Aorta (tissue), 5 donors: Measurements from ENCODE around the gene NRAP. TPM values are rescaled to one million over a fixed set of nuclear protein-coding genes. Genes with fewer than 3 reads are reported as not detected.

Source experiments
- ATAC-seq: fragments of 200-7000 bp; cut with Tn5 transposase; one replicate; pipeline ENCODE4 v1.9.1; 2022; ENCODE audit warnings: moderate library complexity; ENCODE audit not compliant: low FRiP score
- DNase-seq, 2 donors: peaks; one replicate each; pipeline ENCODE4 v3.0.0-alpha.2; 2020
- H3K27ac ChIP-seq, 2 donors: one replicate each; pipeline ENCODE4 v1.5.1; 2013; ENCODE audit warnings: low read length in 2 of 2, mild to moderate bottlenecking in 2 of 2, moderate library complexity in 2 of 2, control low read depth in 1 of 2, inconsistent platforms in 1 of 2, low read depth in 1 of 2
- H3K27me3 ChIP-seq, 2 donors: one replicate each; pipeline ENCODE4 v1.6.1; 2013; ENCODE audit warnings: control low read depth in 1 of 2, low read length in 1 of 2, mild to moderate bottlenecking in 1 of 2, moderate library complexity in 1 of 2; ENCODE audit not compliant: insufficient read depth in 2 of 2, control insufficient read depth in 1 of 2
- H3K36me3 ChIP-seq, 2 donors: one replicate each; pipeline ENCODE4 v1.6.1; 2013; ENCODE audit warnings: control low read depth in 1 of 2, low read length in 1 of 2, mild to moderate bottlenecking in 1 of 2; ENCODE audit not compliant: insufficient read depth in 2 of 2, control insufficient read depth in 1 of 2
- H3K4me1 ChIP-seq, 2 donors: one replicate each; pipeline ENCODE4 v1.6.1; 2013; ENCODE audit warnings: low read length in 2 of 2, control low read depth in 1 of 2, mild to moderate bottlenecking in 1 of 2, moderate library complexity in 1 of 2; ENCODE audit not compliant: insufficient read depth in 2 of 2, control insufficient read depth in 1 of 2
- H3K4me3 ChIP-seq, 2 donors: one replicate each; pipeline ENCODE4 v1.5.1; 2013; ENCODE audit warnings: low read length in 2 of 2, control low read depth in 1 of 2, mild to moderate bottlenecking in 1 of 2
- H3K9me3 ChIP-seq: one replicate; pipeline ENCODE4 v1.6.1; 2013; ENCODE audit warnings: mild to moderate bottlenecking, low read length; ENCODE audit not compliant: control insufficient read depth
- WGBS, 2 donors: extraction: QIAGEN DNeasy Blood & Tissue Kit; methylation state at CpG; one replicate each; pipeline ENCODE4 v1.1.7; 2013; 5-methylcytosine and 5-hydroxymethylcytosine counted together
- intact Hi-C, 2 donors: fragments of 100-400 bp; cut with DNase I; formaldehyde crosslinking; loops; one replicate each; pipeline versions ENCODE4 v1.14.2 to v1.15.0; 2022
- polyA plus RNA-seq, 2 donors: library from polyadenylated mRNA; stranded (reverse); fragments of 200-250 nt; gene quantifications; one replicate each; pipeline ENCODE4 v1.2.3, GENCODE V29; 2013
- total RNA-seq, 2 donors: library from RNA; stranded (reverse); fragmentation: NEBNext Ultra II Directional; extraction: Animal tissue kit (Norgen Biotek cat#: 25700); gene quantifications; one replicate each; pipeline ENCODE4 v1.2.1, GENCODE V29; 2021
- donor health status: healthy with polysubstance abuse.
- donor health status: Bipolar disorder and iron deficiency.
- donor health status: DM: no; HTN: no; CAD: no.
- donor health status: DM: no; HTN: no; CAD: no.
- donor health status: DM: yes; HTN: yes; CAD: no.

NRAP gene
- total and polyA plus RNA-seq, 4 donors = 0.03 to 0.88 TPM; not detected in 2

GRCh38 chr10:113650172-113650571 lies 13.7 kb downstream of the NRAP start:
- H3K27me3 ChIP-seq = no peaks in the 10 kb centered on the region
- no peaks in the 10 kb centered on the region for H3K9me3 ChIP-seq
- no peak overlapping the region for H3K4me3 ChIP-seq
- no peak overlapping the region for H3K27ac ChIP-seq
- no peak for ATAC-seq
- intact Hi-C loops = no loop called here
- no peaks in the 10 kb centered on the region for H3K4me1 ChIP-seq
- no peak for DNase-seq
- no peaks in the 10 kb centered on the region for H3K36me3 ChIP-seq
- WGBS, 2 donors = 98% methylated on average over 2 of the region's 2 CpGs

- H3K36me3 ChIP-seq = no peaks in the 10 kb centered on the region
- intact Hi-C loops = no loop called here
- H3K4me1 ChIP-seq = peaks cover 2 to 4% of the 10 kb centered on the region in 2 donors
- 8 to 14% methylated on average over 3 of the region's 3 CpGs for WGBS, 2 donors
- H3K27me3 ChIP-seq = no peaks in the 10 kb centered on the region
- DNase-seq (no peak), ATAC-seq (no peak)
- no peak overlapping the region for H3K4me3 ChIP-seq
- H3K9me3 ChIP-seq = no peaks in the 10 kb centered on the region
- H3K27ac ChIP-seq = peak overlapping the region in 1 of 2 donors; percentile 62
These were observed 15.4 kb downstream of the NRAP start for GRCh38 chr10:113648478-113648877.

GRCh38 chr10:113647812-113648211 lies 16.0 kb downstream of the NRAP start:
- DNase-seq (no peak), ATAC-seq (no peak)
- Histone ChIP-seq H3K4me1 (peaks cover 2 to 4% of the 10 kb centered on the region in 2 donors), H3K27me3 (no peaks in the 10 kb centered on the region), H3K27ac (peak overlapping the region in 1 of 2 donors; percentile 6), H3K4me3 (no peak overlapping the region), H3K9me3 (no peaks in the 10 kb centered on the region), H3K36me3 (no peaks in the 10 kb centered on the region)
- intact Hi-C loops = no loop called here
- 30 to 31% methylated on average over 3 of the region's 3 CpGs for WGBS, 2 donors

DNA sequence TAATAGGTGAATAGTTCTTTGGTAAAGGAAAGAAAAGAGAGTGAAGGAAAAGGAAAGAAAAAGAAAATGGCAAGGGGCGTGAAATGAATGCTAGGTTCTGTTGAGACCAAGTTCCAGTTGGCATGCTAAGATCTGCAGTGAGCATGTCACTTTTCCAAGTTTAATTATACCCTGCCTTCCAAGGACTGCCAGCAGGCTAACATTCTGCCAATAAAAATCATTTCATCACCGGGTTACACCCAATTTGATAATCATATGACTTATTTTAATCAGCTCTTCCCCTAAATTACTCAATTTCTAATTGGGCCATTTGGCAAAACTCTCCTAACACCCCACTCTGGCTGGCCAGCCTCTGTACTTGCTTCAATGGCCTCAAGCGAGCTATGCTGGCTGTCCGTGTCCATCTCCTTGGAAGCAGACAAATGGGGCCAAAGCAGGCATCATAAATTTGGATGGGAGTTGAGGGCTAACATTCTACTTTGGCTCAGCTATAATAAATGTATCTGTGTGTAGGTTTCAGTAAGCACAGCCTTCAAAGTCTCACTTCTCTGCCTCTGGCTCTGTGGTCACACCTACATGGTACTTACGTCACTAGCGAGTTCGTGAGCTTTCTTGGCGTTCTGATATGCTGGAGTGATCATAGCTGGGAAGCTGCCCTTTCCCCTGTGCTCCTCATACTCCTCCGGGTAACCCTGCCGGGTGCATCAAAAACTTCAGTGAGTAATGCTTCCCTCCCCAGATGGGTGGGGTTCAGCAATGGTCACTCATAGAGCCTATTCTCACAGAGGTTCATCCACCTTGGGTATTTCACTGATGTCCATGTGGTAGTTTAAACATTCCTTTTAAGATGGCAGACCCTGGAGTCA lies 17.3 kb downstream of the NRAP start:
- H3K27ac ChIP-seq = peak overlapping the region in 1 of 2 donors; percentile 78
- H3K4me3 ChIP-seq = no peak overlapping the region
- DNase-seq = no peak
- intact Hi-C loops = no loop called here
- peaks cover 2 to 4% of the 10 kb centered on the region in 2 donors for H3K4me1 ChIP-seq
- H3K36me3 ChIP-seq = no peaks in the 10 kb centered on the region
- ATAC-seq = peak; percentile 76
- no peaks in the 10 kb centered on the region for H3K9me3 ChIP-seq
- 53 to 56% methylated on average over 10 of the region's 10 CpGs for WGBS, 2 donors
- H3K27me3 ChIP-seq = no peaks in the 10 kb centered on the region

DNA sequence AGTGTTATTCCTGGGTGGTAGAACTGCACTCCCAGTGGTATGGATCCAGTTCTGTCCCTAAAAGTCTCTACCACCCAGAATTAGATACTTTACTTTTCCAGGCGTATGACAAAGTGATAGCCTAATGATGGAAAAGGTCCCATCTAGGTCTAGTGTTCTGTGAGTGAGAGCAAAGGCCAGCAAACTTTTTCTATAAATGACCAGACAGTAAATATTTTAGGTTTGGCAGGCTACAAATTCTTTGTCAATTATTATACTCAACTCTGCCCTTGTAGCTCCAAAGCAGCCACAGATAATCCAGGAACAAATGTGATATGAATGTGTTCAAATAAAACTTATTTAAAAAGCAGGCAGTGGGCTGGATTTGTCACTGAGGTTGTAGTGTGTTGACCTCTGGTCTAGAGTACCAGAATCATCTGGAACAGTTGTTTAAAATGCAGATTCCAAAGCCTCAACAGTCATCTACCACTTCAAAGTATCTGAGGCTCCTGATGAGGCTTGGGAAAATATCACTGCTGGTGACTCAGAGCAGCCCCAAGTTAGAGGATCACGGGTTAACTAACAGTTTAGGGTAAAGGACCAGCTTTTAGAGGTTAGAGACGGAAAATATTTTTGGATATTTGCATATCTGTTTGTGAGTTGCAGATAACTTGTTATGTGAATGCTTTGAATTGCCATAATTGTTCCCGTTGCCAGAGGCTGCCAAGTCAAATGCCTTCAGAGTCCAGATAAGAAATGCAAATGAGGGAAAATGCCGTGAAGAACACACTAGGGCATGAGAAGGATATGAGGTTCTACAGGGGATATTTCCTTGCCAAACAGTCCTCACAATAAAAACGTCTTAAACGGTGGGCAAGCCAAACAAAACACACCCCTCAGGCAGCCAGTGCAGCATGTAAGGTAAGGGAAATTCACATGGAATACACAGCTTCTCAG lies 19.4 kb downstream of the NRAP start:
- peaks cover 2 to 4% of the 10 kb centered on the region in 2 donors for H3K4me1 ChIP-seq
- H3K27me3 ChIP-seq = no peaks in the 10 kb centered on the region
- intact Hi-C loops = no loop called here
- no peak for DNase-seq
- H3K9me3 ChIP-seq = no peaks in the 10 kb centered on the region
- no peaks in the 10 kb centered on the region for H3K36me3 ChIP-seq
- ATAC-seq = no peak
- no peak overlapping the region for H3K27ac ChIP-seq
- no peak overlapping the region for H3K4me3 ChIP-seq
- WGBS, 2 donors = 13 to 16% methylated on average over 7 of the region's 7 CpGs

DNA sequence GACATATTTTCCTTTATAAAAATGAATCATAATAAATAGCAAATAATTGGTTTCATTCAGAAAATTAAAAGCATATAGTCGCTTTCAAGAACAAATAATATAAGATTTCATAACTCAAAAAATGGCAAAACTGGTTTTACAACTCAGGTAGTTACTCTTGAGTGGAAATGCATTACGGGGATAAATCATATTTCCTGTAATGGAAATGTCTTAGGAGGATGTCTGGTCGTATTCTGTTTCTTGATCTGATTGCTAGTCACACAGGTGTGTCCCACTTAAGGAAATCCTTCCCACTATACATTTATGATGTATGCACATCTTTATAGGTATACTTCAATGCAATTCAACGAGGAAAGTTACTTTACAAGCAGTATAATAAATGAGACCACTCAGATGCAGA lies 20.7 kb downstream of the NRAP start:
- 96 to 97% methylated on average over 4 of the region's 4 CpGs for WGBS, 2 donors
- ATAC-seq = no peak
- H3K27me3 ChIP-seq = no peaks in the 10 kb centered on the region
- H3K9me3 ChIP-seq = no peaks in the 10 kb centered on the region
- intact Hi-C loops = no loop called here
- no peak for DNase-seq
- no peak overlapping the region for H3K4me3 ChIP-seq
- H3K4me1 ChIP-seq = peaks cover 2 to 4% of the 10 kb centered on the region in 2 donors
- no peak overlapping the region for H3K27ac ChIP-seq
- H3K36me3 ChIP-seq = no peaks in the 10 kb centered on the region

GRCh38 chr10:113641702-113642101 lies 22.1 kb downstream of the NRAP start:
- Histone ChIP-seq H3K4me1 (peaks cover 2 to 4% of the 10 kb centered on the region in 2 donors), H3K27ac (no peak overlapping the region), H3K27me3 (no peaks in the 10 kb centered on the region), H3K36me3 (no peaks in the 10 kb centered on the region), H3K9me3 (no peaks in the 10 kb centered on the region), H3K4me3 (no peak overlapping the region)
- 66 to 80% methylated on average over 4 of the region's 4 CpGs for WGBS, 2 donors
- ATAC-seq = no peak
- no peak for DNase-seq
- intact Hi-C loops = no loop called here

DNA sequence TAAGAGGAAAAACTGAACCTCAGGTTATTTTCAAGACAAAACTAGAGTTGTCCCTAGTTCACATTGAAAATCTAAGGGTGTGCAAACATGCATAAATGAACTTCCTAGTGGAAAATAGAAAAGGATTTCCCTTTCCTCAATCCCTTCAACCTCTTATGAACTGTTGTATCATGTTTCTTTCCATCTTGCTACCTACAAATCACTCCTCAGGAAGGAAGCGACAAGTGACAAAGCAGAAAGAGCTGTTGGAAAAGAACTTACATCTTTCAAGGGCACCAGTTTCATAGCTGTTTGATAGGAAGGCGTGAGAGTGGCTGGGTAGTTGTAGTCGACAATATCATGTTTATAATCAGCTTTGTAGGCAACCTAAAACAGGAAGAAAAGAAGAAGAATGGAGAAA lies 23.9 kb downstream of the NRAP start:
- no peak for ATAC-seq
- peaks cover 2 to 4% of the 10 kb centered on the region in 2 donors for H3K4me1 ChIP-seq
- H3K27me3 ChIP-seq = no peaks in the 10 kb centered on the region
- WGBS, 2 donors = 76 to 88% methylated on average over 3 of the region's 3 CpGs
- no peaks in the 10 kb centered on the region for H3K36me3 ChIP-seq
- DNase-seq = no peak
- no peaks in the 10 kb centered on the region for H3K9me3 ChIP-seq
- H3K4me3 ChIP-seq = no peak overlapping the region
- no peak overlapping the region for H3K27ac ChIP-seq
- intact Hi-C loops = no loop called here
